GM12878 (cell line): ENCODE results near the gene USB1. TPM values are rescaled to one million over a fixed set of nuclear protein-coding genes. Genes with fewer than 3 reads are reported as not detected.

Experiments
- ATAC-seq: fragments of 200-7000 bp; cut with Tn5 transposase; 3 replicates; pipeline ENCODE4 v1.9.1; 2020; ENCODE audit warnings: mild to moderate bottlenecking, moderate library complexity
- BruUV-seq: library from RNA; stranded (reverse); fragments of 400-500 nt; replicated peaks from 2 replicates; lab custom pipeline; 2021; lab: Mats Ljungman, UMichigan
- CTCF ChIA-PET: fragments of 300-600 bp; sonication (Branson Sonifier 250); formaldehyde crosslinking; extraction: SDS; loops from one replicate; lab custom pipeline; 2021; ENCODE audit warnings: inconsistent platforms; lab: Yijun Ruan, JAX
- POLR2A ChIA-PET: fragments of 350-600 bp; formaldehyde crosslinking; extraction: SDS; loops from one replicate; lab custom pipeline; 2021; ENCODE audit warnings: inconsistent platforms; lab: Charles Lee
- RAD21 ChIA-PET: fragments of 300-600 bp; sonication (Branson Sonifier 250); formaldehyde crosslinking; loops from one replicate; lab custom pipeline; 2023; ENCODE audit warnings: antibody characterized with exemption; ENCODE audit not compliant: unreplicated experiment; lab: Charles Lee
- SMC1A ChIA-PET: fragments of 300-600 bp; sonication (Branson Sonifier 250); formaldehyde crosslinking; loops from one replicate; lab custom pipeline; 2023; ENCODE audit not compliant: unreplicated experiment, uncharacterized antibody; lab: Charles Lee
- DNase-seq: peaks from one replicate; pipeline ENCODE4 v3.0.0-alpha.2; 2011; ENCODE audit warnings: low read depth, low spot score
- FAIRE-seq: peaks from 3 replicates; lab custom pipeline; 2011; peaks lifted over from hg19 to GRCh38; lab: Jason Lieb, UNC
- H2AFZ ChIP-seq: 2 replicates; pipeline ENCODE4 v1.6.0; 2011; ENCODE audit warnings: low read depth, low read length, control low read depth; ENCODE audit not compliant: control insufficient read depth
- H3K27ac ChIP-seq: 2 replicates; pipeline ENCODE4 v1.5.1; 2011; ENCODE audit warnings: control low read depth; ENCODE audit not compliant: control insufficient read depth, insufficient read depth
- H3K27me3 ChIP-seq, 2 experiments: replicated peaks in 1 of 2; 2 replicates each; pipeline versions ENCODE4 v1.6.0 to v1.6.1; 2011; ENCODE audit warnings: low read length in 1 of 2; ENCODE audit not compliant: control insufficient read depth in 2 of 2, insufficient read depth in 2 of 2
- H3K36me3 ChIP-seq, 2 experiments: 2 replicates each; pipeline ENCODE4 v1.5.1; 2011; ENCODE audit warnings: low read length in 1 of 2; ENCODE audit not compliant: control insufficient read depth in 2 of 2, insufficient read depth in 2 of 2
- H3K4me1 ChIP-seq: 2 replicates; pipeline ENCODE4 v1.6.1; 2011; ENCODE audit warnings: mild to moderate bottlenecking, low read length, moderate library complexity, mixed read lengths; ENCODE audit not compliant: control insufficient read depth, insufficient read depth
- H3K4me2 ChIP-seq: 2 replicates; pipeline ENCODE4 v1.6.0; 2011; ENCODE audit warnings: control low read depth; ENCODE audit not compliant: control insufficient read depth, insufficient read depth
- H3K4me3 ChIP-seq: fragments of 200-600 bp; sonication (generic); 2 replicates; pipeline ENCODE4 v1.5.1; 2016
- H3K79me2 ChIP-seq: 2 replicates; pipeline ENCODE4 v1.6.0; 2011; ENCODE audit warnings: low read length; ENCODE audit not compliant: control insufficient read depth, insufficient read depth
- H3K9ac ChIP-seq: 2 replicates; pipeline ENCODE4 v1.8.0; 2011; ENCODE audit warnings: low read length, control low read depth, mixed read lengths; ENCODE audit not compliant: control insufficient read depth, insufficient read depth
- H3K9me3 ChIP-seq: replicated peaks from 3 replicates; pipeline ENCODE4 v1.5.1; 2011; ENCODE audit warnings: mild to moderate bottlenecking, low read length; ENCODE audit not compliant: control insufficient read depth, insufficient read depth
- H4K20me1 ChIP-seq: 2 replicates; pipeline ENCODE4 v1.6.0; 2011; ENCODE audit not compliant: control insufficient read depth, insufficient read depth
- ATF7 ChIP-seq: fragments of 450-650 bp; IDR thresholded peaks from 2 replicates; pipeline ENCODE4 v1.6.1; 2016; ENCODE audit warnings: low read depth, mild to moderate bottlenecking
- BACH1 ChIP-seq: fragments of 450-650 bp; IDR thresholded peaks from 2 replicates; pipeline ENCODE4 v1.6.1; 2017; ENCODE audit warnings: mild to moderate bottlenecking, borderline replicate concordance
- BCL3 ChIP-seq: IDR thresholded peaks from 2 replicates; pipeline ENCODE4 v1.6.1; 2011; ENCODE audit warnings: borderline replicate concordance, low read depth, mild to moderate bottlenecking, moderate library complexity, low read length; ENCODE audit not compliant: insufficient read depth, poor library complexity, severe bottlenecking
- CREM ChIP-seq: IDR thresholded peaks from 2 replicates; pipeline ENCODE4 v1.6.1; 2014; ENCODE audit warnings: antibody characterized with exemption, low read depth
- IRF4 ChIP-seq: IDR thresholded peaks from 2 replicates; pipeline ENCODE4 v1.6.1; 2011; ENCODE audit warnings: low read depth, low read length
- KLF5 ChIP-seq: fragments of 450-650 bp; IDR thresholded peaks from 2 replicates; pipeline ENCODE4 v1.6.1; 2014; ENCODE audit warnings: mild to moderate bottlenecking; ENCODE audit not compliant: partially characterized antibody
- NKRF ChIP-seq: fragments of 450-650 bp; conservative IDR thresholded peaks from 2 replicates; pipeline ENCODE4 v1.6.1; 2017; ENCODE audit warnings: mild to moderate bottlenecking, moderate library complexity
- PAX8 ChIP-seq: fragments of 450-650 bp; IDR thresholded peaks from 2 replicates; pipeline ENCODE4 v1.6.1; 2017; ENCODE audit warnings: mild to moderate bottlenecking, moderate library complexity
- PRDM15 ChIP-seq: fragments of 450-650 bp; formaldehyde crosslinking; IDR thresholded peaks from 2 replicates; pipeline ENCODE4 v1.4.0; 2020; ENCODE audit warnings: mild to moderate bottlenecking, moderate library complexity
- ZNF687 ChIP-seq: fragments of 450-650 bp; IDR thresholded peaks from 2 replicates; pipeline ENCODE4 v1.6.1; 2017; ENCODE audit warnings: mild to moderate bottlenecking, moderate library complexity
- WGBS: methylation state at CpG from one replicate; pipeline ENCODE4 v1.1.6; 2016; ENCODE audit warnings: low lambda C conversion rate; ENCODE audit not compliant: insufficient replicate concordance, insufficient coverage; ENCODE audit errors: missing lambda C conversion rate; 5-methylcytosine and 5-hydroxymethylcytosine counted together
- in situ Hi-C: fragments of 300-500 bp; cut with MboI; formaldehyde crosslinking; loops from 9 replicates; pipeline ENCODE4 v1.14.3; 2018; ENCODE audit warnings: mixed read lengths
- intact Hi-C: fragments of 100-400 bp; cut with micrococcal nuclease; formaldehyde crosslinking; loops from one replicate; pipeline ENCODE4 v1.14.2; 2022; ENCODE audit not compliant: unreplicated experiment
- polyA plus RNA-seq, 11 experiments: library from polyadenylated mRNA; depleted of rRNA in 4 of 11; unstranded in 6 of 11; stranded (reverse) in 5 of 11; fragments of >200 nt; fragmentation: Nextera tagmentation in 4 of 11; fragmentation: Illumina TruSeq in 1 of 11; extraction: Ambion mirVana in 4 of 11; extraction: Trizol in 1 of 11; gene quantifications; 1 replicate in 1 of 11; 2 replicates in 10 of 11; pipeline versions ENCODE4 v1.2.1 to v1.2.3, GENCODE V29; 2011 to 2016; ENCODE audit warnings: inconsistent platforms in 2 of 11, missing spikeins in 2 of 11, low read depth in 1 of 11
- total RNA-seq, 4 experiments: library from RNA; depleted of rRNA in 3 of 4; stranded (reverse); fragments of >200 nt in 3 of 4; fragmentation: Illumina TruSeq in 1 of 4; extraction: Trizol in 1 of 4; gene quantifications; 2 replicates each; pipeline versions ENCODE4 v1.2.1 to v1.2.3, GENCODE V29; 2013 to 2021

Gene USB1
- total and polyA plus RNA-seq, 10 of the 15 experiments (the other 5 are each of a cell fraction or from before 2014, with no cell fraction given), result 7.9 to 72.2 (median 41.6) TPM

- FAIRE-seq (no peak), DNase-seq (no peak), ATAC-seq (no peak)
- ChIA-PET SMC1A (interaction anchor here (1.1 to 2.3 kb wide), 4 partner anchors 99 to 120 kb away, joined by 3 to 17 read pairs (median 7); no protein-coding TSS in a partner anchor), CTCF (interaction anchor here (0.9 to 3.0 kb wide), 9 partner anchors 9 to 465 kb away, joined by 3 to 21 read pairs (median 3); no protein-coding TSS in a partner anchor), POLR2A (no interaction called here), RAD21 (interaction anchor here (1.1 to 3.8 kb wide), 5 partner anchors 81 to 172 kb away, joined by 3 to 27 read pairs (median 4); no protein-coding TSS in a partner anchor)
- Histone ChIP-seq H3K27ac (no peak overlapping the region), H4K20me1 (no peaks in the 10 kb centered on the region), H3K4me3 (no peak overlapping the region), H3K27me3 (peaks cover 11 to 12% of the 10 kb centered on the region in 2 experiments), H2AFZ (no peak overlapping the region), H3K4me1 (no peaks in the 10 kb centered on the region; the same call in 1 of the 2 replicates), H3K9me3 (no peaks in the 10 kb centered on the region), H3K79me2 (no peaks in the 10 kb centered on the region), H3K36me3 (peaks cover 0 to 2% of the 10 kb centered on the region in 2 experiments; a peak in 3 of 4 replicates), H3K9ac (no peak overlapping the region), H3K4me2 (no peak overlapping the region)
- in situ Hi-C loops, result loop anchor here (5.0 kb wide), 1 partner anchor 105 kb away; the partner anchor contains the start of gene CFAP20
- no TSS peak for BruUV-seq
- intact Hi-C loops, result loop anchor here (5.0 to 10.0 kb wide), 2 partner anchors 172 to 465 kb away; partner anchors contain the start of gene CSNK2A2
- WGBS, result 87% methylated on average over 18 of the region's 18 CpGs
- TF ChIP-seq ZNF687 (no peak), IRF4 (no peak), CREM (no peak), PRDM15 (CRISPR knock-in tag) (no peak), KLF5 (no peak), BCL3 (no peak), PAX8 (no peak), NKRF (no peak), BACH1 (no peak), ATF7 (no peak)
Measured at GRCh38 chr16:58022601-58023371, 21.6 kb downstream of the USB1 start.
